ENCODE results near the gene SCD.

- TF ChIP-seq YY1 (IDR thresholded peaks at IDR 0.05) (no peak), FOXA1 (IDR thresholded peaks at IDR 0.05) (no peak), RAD21 (IDR thresholded peaks at IDR 0.05) (no peak), GABPA (IDR thresholded peaks at IDR 0.05 in 1 of 2, conservative IDR thresholded peaks at IDR 0.05 in 1 of 2) (no peak), EGR1 (IDR thresholded peaks at IDR 0.05; ENCODE audit: low read depth in 2 of 2) (no peak), NR2F2 (IDR thresholded peaks at IDR 0.05) (no peak), SP1 (IDR thresholded peaks at IDR 0.05) (no peak), CTCF (IDR thresholded peaks at IDR 0.05; ENCODE audit: low read depth, low read length, missing input control) (no peak), FOXA2 (IDR thresholded peaks at IDR 0.05) (no peak), RXRA (IDR thresholded peaks at IDR 0.05) (no peak), JUND (IDR thresholded peaks at IDR 0.05) (no peak)
Observed at GRCh38 chr10:100372415-100373297, 25.6 kb downstream of the SCD start.
